Fibroblast of skin of left quadriceps (primary cell): ENCODE measurements around the gene ONECUT1.

Source experiments
- DNase-seq, 2 experiments: peaks; one replicate each; pipeline ENCODE4 v3.0.0-alpha.2; 2013; ENCODE audit warnings: low read depth in 2 of 2

Gene ONECUT1

DNA sequence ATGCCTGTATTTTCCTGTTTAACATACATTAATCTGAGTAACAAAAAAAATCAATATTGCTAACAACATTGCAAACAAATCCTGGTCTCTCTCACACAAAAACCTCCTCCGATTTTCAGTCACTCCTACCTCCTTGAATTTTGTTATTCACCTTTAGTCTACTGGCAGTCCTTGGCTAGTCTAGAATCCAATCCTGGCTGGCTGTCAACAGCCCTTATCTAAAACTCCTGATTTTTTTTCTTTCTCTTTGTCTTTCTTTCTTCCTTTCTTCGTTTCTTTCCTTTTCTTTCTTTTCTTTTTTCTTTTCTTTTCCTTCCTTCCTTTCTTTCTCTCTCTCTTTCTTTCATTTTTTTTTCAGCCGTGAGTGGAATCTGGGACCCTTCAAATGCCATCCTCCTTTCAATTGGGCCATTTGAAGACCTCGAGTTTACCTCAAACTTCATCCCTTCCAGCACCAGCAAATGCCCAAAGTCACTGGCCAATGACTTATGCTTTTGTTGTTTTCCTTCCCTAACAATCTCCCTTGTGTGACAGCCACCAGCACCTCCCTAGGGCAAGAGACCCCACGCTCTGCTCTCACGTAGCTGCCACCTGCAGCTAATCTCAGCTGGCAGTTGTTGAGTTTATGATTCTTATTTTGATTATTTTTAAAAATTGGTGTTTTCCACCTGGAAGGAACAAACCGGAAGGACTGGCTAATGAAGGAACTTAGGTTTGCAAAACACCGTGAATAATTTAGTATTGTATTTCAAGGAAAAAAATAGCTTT is 6.8 kb upstream of the ONECUT1 start:
- no peak for DNase-seq

DNA sequence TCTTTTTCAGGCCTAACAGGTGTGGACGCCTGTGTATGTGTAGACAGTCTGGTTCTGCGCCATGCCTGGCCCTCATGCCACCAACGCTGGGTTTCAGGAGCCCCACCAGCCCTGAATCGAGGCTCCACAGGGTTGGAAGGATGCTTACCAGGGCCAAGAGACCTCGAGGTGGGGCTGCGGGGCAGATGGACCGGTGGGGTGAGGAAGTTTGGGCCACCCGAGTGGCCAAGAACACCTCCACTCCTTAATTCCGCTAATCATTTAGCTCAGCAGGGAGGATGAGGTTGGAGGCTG is 6.0 kb upstream of the ONECUT1 start:
- no peak for DNase-seq

DNA sequence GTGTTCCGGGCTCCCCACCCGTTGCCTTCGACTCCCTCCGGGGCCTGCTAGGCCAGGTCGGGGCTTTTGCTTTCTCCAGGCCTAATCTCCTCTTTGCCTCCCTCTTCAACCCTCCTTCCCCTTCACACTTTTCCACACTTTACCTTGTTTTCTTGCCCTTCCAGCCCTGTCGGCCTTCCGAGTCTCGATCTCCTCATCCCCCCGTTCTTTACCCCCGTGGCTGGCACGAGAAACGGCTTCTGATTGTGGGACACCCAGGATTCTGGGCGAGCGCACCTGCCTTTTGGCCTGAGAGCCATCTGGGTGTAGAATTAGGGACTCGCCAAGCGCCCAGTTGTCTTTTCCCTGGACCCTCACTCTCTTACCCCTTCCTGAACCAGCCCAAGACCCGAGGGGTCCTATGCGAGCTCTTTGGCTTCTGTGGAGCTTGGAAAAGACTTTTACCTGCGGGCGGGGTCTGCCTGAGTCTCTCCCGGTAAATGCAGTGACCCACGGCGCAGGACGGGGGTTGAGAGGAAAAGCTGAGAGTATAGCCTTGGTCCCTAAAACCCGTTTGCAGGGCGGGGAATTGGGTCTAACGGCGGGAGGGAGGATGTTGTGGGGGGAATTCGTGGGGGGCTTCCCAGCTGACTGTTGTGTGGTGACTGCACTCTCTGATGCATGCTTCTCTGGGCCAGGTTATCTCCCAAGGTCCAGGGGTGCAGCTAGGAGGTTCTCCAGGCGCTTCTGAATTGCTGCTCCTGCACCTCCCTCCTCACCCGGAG is 5.5 kb upstream of the ONECUT1 start:
- DNase-seq = no peak

DNA sequence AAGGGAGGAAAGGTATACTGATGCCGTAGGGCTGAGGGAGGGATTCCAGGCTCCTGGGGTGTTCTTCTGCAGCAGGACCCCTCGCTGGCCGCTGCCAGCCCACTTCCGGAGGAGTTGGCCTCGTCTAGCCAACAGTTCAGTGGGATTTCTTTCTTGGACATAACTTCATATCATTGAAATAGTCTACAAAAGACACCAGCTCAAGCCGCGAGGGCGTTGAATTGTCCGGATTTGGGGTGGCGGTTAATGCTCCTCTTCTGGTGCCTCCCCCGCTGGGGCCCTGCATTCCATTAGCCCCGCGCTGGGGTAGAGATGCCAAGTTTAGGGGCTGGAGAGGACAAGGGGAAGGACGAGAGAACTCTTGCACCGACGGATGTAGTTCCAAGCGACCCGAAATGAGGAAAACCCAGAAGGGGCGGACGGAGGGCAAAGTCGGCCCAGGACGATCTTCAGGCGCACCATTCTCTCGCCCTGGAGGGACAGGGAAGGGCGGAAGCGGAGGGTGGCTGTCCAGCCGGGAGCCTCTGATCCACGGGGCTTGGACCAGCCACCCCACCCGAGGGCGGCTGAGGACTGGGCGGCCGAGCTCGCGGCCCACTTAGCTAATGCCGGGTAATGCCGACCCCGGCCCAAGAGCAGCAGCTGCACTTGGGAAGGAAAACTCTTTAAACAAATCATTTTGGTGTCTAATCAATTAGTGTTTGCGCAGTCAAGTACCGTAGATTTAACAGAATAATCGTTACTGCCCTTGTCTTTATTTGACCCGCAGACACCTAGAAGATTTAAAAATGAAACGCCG is 4.7 kb upstream of the ONECUT1 start:
- no peak for DNase-seq

DNA sequence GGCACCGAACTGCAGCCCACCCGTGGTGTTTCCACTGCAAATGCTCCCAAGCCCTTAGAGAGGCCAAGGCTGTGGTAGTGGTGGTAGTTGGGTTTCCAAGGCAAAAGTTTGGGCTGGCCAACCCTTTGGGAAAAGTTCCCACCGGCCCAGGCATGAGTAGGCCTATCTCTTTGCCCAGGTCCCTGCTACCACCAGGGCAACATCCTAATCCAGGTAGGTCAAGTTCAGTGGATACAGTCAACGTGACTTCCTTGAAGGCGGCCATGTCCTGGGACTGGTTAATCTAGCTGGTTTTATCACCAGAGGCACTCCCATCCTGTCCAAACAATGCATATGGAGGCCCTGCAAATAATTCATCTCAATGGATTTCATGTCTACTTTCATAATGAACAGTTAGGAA is 1.6 kb upstream of the ONECUT1 start:
- DNase-seq = no peak

DNA sequence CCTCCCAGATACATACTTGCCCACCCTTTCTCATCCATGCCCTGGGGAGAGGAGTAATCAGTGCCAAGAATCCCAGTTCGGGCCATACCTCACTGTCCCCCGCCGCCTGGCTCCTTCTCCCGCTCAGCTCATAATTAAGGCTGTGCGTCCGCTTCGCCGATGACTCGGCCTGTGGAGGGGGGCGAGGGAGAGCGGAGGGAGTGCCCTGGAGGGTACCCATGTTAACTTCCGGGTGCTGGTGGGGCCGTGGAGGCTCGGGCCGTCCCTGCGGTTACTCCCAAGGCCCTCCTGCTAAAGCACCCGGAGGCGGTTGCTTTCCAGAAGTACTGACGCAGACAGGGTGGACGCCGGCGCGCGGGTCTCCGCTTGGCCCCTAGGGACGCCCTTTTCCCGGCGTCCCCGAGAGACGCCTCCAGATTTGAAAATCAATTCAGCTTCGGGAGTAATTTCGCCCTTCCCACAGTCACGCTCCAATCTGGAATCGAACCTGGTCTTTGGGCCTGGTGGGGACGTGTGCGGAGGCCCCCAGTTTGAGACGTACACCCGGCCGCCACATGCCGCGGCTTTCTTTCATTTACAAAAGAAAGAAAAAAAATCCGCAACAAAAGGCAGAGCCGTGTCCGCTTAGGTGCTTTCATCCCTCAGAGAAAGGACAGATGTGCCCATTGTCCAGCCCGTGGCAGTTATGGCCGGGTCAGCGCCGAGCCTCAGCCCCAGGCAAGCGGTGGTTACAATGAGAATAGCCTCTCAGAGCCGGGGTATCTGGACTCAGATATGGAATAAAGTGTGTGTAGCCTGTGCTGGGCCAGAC is 1.0 kb upstream of the ONECUT1 start:
- DNase-seq = no peak

DNA sequence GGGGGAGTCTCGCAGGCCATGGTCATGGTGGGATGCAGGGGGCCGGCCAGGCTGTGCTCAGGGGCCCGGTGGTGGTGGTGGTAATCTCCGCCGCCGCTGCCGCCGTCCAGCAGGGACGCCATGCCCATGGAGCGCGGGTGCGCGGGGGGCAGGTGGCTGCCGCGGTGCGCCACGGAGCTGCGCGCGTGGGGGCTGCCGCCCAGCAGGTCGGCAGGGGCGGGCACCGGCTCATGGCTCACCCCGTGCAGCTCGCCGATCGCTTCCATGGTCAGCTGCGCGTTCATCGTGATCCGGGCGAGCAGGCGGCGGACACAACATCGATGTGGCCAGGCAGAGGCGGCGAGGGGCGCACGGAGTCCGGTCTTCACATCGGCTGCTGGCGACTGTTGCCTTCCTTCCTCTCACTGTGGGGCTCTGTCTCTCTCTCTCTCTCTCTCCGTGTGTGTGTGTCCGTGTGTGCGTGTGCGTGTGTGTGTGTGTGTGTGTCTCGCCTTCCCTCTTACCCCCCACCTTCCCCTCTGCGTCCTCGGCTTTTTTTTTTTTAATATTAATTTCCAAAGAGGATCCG is 451 bp downstream of the ONECUT1 start:
- no peak for DNase-seq

DNA sequence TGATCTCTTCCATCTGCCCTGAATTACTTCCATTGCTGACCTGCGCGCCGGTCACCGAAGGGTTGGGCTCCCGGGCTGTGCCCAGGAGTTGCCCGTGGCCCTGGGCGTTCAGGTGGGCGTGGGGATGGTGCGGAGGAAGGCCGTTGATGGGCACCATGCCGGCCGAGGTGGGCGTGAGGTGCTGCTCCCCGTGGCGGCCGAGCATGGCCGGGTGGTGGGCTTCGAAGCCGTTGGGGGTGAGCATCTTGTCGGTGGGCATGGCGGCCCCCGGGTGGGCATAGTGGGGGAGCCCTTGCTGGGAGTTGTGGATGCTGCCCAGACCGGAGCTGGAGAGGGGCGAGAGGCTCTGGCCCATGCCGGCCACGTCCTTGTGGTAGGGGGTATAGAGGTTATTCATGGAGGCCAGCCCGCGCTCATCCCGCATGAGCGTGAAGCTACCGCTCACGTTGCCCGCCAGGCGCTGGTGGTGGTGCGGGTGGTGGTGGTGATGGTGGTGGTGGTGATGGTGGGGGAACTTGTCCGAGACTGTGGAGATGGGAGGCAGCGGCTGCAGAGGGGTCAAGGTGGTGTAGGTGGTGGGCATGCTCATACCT is 1.0 kb downstream of the ONECUT1 start:
- no peak for DNase-seq

DNA sequence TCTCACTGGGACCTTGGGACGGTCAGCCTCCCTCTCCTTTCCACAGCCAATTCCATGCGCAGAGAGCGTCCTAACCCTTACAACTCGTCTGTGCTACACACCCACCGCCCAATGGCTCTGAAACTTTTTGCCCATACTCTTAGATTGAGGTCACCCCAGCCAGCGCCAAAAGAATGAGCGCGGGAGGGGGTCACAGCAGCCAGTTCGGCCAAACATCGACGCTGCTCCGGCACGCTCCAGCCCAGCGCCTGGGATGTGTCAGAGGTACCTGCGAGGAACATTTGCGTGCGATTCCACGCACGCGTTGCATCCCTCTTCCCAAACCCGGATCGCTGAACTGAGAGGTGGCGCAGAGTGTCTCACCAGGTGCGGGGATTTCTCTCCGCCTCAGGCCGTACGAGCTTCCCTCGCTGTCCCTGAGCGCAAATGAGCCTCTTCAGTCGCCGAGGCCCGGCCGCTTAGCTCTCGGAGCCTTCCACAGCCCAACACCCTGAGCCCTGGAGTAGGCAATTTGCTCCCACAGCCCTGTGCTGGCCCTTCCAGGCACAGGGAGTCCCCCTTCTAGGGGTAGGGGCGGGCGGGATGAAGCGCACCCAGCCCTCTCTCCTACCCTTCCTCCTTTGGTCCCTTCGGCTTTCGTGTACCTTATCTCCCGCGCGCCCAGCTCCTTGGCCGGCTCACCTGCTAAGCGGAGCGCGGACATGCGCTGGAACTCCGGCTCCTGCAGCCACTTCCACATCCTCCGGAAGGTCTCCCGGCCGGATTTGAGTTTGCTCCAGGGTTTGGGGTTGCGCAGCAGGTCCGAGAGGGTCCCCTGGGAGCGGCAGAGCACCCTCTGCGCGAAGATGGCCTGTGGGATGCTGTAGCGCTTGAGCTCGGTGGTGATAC is 1.8 kb downstream of the ONECUT1 start:
- DNase-seq = no peak

DNA sequence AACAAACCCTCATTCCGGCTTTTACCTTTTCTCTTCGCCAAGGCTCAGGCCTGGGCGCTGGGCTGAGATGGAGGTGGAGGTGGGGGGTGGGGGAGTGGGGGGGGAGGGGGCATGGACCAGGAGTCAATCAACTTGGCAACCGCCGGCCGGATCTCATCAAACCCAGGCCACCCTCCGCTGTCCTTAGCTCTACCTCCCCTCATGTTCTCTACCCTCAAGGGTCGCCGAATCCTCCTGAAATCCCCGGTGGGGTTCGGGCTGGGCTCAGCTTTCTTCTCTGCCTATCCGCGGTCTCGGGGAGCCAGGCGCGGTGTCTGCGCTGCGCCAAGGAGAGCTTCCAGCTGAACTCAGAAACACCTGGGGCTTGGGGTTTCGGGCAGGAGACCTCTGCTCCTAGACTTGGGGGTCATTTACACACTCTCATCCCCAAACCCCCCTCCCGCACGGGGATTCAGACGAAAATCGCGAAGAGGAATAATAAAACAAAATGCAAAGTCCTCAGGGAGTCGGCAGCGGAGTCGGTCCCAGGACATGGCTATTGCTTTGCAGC is 2.5 kb downstream of the ONECUT1 start:
- no peak for DNase-seq

DNA sequence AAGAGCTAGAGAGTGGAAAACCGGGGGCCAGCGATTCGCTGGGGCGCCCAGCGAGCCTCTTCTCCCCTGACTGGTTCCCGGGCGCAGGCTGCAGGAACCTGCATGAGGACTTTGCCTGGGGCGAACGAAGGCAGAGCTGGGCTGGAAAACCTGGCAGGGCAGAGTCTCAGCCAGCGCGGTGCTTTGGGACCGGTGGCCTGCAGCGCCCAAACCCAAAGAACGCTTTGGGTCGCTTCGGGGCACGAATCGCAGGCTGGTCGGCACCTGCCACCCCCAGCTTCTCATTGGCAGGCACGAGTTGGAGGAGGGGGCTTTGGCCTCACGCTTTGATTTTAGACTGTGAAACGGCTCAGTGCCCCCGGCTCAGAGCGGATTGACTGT is 3.0 kb downstream of the ONECUT1 start:
- DNase-seq = no peak

DNA sequence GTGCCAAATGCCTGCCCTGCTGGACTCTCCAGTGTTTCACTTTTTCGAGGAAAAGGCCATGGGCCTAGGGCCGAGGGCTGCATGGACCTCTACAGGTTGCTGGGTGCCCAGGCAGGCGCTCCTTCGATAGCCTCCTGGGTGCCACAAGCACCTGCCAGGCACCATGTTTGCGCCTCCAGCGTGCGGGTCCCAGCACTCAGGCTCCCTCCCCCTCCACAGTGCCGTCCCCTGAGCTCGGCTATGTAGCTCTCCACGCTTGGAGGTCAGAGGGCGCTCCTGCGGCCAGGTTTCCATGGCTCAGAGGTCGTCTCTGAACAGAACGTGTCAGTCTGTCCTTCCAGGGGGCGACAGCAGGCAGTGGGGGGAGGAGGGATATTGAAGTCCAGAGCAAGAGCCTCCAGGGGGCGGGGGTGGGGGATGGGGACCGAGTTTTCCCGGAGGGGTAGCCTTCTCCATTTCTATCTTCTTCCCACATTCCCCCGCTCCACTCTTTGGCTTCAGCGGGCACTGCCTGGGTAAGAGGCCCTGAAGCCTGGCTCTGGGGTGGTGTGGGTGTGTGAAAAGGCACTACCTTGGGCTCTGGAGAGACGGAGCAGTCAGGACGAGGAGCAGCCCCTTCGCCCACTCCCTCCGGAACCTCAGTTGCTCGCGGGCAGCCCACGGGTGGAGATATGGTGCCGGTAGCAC is 3.6 kb downstream of the ONECUT1 start:
- DNase-seq = no peak

DNA sequence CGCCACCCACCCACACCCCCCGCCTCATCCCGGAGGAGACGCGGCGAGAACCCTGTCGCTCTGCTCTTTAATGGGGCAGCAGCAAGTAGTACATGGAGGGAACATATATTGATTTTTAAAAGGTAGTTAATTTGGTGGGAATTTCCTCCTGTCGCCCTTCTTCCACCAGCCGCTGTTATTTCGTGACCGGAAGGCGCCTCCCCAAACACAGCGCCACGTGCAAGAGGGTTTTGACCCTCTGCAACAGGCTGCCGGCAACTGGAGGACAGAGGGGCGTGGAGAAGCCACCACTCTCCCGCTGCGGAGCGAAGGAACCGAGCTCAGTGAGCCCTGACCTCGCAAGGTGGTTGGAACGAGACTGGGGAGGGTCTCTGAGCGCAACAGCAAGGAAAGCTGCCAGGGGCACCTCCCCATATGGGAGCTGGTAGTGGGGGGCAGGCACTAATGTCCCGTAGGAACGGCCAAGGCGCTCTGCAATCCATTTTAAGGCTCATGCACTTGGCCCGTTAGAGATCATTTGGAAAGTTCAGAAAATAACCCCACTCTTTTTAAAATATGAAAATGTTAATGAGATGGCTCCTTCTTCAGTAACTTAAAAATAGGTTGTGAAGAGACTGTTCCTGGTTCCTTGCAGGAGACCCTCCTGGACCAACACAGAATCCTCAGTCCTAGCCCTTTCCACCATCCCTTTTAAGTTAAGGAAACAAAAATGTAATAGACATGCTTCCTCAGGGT is 4.3 kb downstream of the ONECUT1 start:
- DNase-seq = no peak

DNA sequence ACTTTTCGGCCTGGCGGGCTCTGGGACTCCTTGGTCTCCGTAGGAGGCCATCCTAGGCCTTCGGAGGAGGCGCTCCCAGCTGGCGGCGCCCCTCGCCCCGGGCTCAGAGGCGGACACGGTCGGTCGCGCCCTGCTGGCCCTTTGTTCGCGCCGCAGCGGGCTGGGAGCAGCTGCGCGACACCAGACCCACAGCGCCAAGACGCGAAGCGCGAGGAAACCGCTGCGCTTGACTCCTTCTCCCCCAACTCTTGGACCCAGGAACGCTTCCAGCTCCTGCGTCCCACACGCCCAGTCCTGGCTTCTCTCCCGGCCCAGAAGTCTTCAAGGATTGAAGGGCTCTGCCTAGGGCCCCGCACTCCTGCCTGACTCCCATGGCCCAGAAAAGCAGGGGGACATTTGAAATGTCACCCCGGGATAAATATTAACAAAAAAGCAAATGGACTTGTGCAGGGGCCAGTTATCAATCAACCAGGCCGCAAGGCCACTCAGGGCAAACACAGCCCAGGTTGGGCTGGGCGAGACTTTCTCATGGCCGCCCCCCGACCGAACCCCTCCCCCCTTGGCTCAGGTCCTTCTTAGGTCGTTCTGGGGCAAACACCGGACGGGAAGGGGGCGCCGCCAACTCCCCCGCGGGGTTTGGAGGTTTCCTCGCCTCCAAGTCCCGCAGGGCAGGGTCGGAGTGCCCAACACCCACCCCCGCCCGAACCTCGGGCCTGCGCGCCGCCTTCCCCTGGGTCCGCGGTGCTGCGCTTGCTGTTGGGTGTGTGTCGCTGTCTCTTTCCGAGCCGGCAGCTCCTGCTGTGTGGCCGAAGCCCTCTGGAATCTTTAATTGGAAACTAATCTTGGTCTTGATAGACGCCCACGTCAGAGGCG is 5.1 kb downstream of the ONECUT1 start:
- no peak for DNase-seq

DNA sequence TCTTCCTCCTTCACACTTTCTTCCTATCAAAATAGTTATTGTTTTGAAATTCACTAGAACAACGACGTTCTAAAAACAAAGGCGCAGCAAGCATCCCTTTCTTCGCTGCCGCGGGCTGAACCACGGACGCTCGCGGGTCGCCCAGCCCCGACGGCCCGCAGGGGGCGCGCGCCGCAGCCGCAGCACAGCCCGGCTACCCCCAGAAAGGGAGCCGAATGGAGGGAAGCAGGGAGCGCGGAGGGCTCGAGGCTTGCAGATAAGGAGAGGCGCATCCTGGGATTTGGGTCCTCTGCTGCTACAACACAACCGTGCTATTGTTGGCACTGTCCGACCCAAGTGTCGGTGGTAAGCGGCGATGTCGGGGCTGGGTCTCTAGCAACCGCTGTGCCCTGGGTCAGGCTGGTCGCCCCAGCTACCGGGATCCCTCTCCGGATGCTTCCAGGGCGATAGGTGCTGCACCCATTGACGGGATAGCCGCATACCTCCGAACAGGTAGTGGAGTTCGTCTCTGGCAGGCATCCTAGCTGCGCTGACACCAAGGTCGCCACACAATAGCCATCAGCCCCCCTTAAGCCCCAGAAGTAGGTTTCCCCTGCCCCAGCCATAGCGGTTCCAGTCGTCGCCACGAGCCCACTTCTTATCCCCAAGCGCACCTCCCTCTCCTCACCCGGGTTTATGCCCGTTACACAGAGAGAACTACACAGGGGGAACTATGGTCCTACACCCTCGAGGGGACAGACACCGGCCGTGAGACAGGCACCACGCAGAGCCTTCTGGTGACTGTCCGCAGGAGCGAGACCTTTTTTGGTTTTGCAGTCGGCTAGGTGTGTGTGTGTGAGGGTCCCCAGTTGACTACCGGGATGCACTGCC is 6.0 kb downstream of the ONECUT1 start:
- no peak for DNase-seq

DNA sequence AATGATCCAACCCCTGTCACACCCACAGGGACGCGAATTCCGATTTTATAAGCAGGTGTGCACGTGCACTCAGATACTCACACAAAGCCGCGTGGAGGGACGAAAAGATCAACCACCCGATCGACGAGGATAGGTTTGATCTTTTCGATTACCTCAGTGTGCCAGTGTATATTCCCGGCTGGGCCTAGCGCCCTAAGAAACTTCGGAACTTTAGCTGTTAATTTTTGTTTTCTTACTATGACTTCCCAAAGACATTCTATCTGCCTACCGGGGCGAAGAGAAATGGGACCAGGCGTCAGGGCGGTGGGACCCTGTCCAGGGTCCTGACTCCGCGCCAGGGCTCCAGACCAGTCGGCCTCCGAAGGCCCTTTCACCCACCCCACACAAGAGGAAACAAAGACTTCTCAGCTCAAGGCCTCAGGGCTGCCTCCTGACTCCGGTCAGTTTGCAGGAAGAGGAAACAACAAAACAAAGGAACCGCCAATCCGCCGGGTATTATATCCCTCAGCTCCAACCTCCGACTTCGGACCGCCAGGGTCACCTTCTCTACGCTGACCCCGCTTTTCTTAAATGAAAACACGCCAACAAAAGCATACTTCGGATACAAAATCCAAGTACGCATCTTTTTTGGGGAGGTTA is 6.8 kb downstream of the ONECUT1 start:
- DNase-seq = no peak
